Measurements from ENCODE around the gene NCK2. TPM values are rescaled to one million over a fixed set of nuclear protein-coding genes. Genes with fewer than 3 reads are reported as not detected.

The NCK2 gene
- total RNA-seq, 2 donors from 2014 or later: 41.0 to 50.0 TPM

GRCh38 chr2:105880637-105881036 lies 135.9 kb downstream of the NCK2 start:
- Histone ChIP-seq H3K4me1 (ENCODE audit: control insufficient read depth in 1 of 2, low read depth in 2 of 2) (peaks cover 17 to 48% of the 10 kb centered on the region in 2 donors), H3K9me3 (no peaks in the 10 kb centered on the region), H3K27ac (no peak overlapping the region), H3K4me3 (no peak overlapping the region), H3K36me3 (no peaks in the 10 kb centered on the region), H3K27me3 (replicated peaks; ENCODE audit: insufficient read depth) (no peaks in the 10 kb centered on the region)
- ATAC-seq (ENCODE audit: insufficient number of reproducible peaks, low FRiP score, low read depth) (no peak), DNase-seq (ENCODE audit: low spot score) (no peak)
- TF ChIP-seq CTCF (IDR thresholded peaks at IDR 0.05): no peak

GRCh38 chr2:105881286-105882136 lies 136.8 kb downstream of the NCK2 start:
- TF ChIP-seq CTCF (IDR thresholded peaks at IDR 0.05): no peak
- Histone ChIP-seq H3K9me3 (no peaks in the 10 kb centered on the region), H3K36me3 (no peaks in the 10 kb centered on the region), H3K4me3 (no peak overlapping the region), H3K27me3 (replicated peaks; ENCODE audit: insufficient read depth) (no peaks in the 10 kb centered on the region), H3K4me1 (ENCODE audit: control insufficient read depth in 1 of 2, low read depth in 2 of 2) (peaks cover 23 to 57% of the 10 kb centered on the region in 2 donors), H3K27ac (no peak overlapping the region)
- ATAC-seq (ENCODE audit: insufficient number of reproducible peaks, low FRiP score, low read depth): no peak
- no peak for DNase-seq (ENCODE audit: low spot score)

- ATAC-seq (ENCODE audit: insufficient number of reproducible peaks, low FRiP score, low read depth) (no peak), DNase-seq (ENCODE audit: low spot score) (no peak)
- H3K4me1 ChIP-seq (ENCODE audit: control insufficient read depth in 1 of 2, low read depth in 2 of 2): peaks cover 28 to 65% of the 10 kb centered on the region in 2 donors
- H3K36me3 ChIP-seq: no peaks in the 10 kb centered on the region
- no peak for TF ChIP-seq CTCF (IDR thresholded peaks at IDR 0.05)
- no peak overlapping the region for H3K4me3 ChIP-seq
- no peaks in the 10 kb centered on the region for H3K9me3 ChIP-seq
- H3K27ac ChIP-seq: no peak overlapping the region
- no peaks in the 10 kb centered on the region for H3K27me3 ChIP-seq (replicated peaks; ENCODE audit: insufficient read depth)
Measured at GRCh38 chr2:105882341-105882740, 137.6 kb downstream of the NCK2 start.

GRCh38 chr2:105882920-105883435 lies 138.3 kb downstream of the NCK2 start:
- H3K9me3 ChIP-seq: no peaks in the 10 kb centered on the region
- no peak for TF ChIP-seq CTCF (IDR thresholded peaks at IDR 0.05)
- H3K4me1 ChIP-seq (ENCODE audit: control insufficient read depth in 1 of 2, low read depth in 2 of 2): peaks cover 34 to 72% of the 10 kb centered on the region in 2 donors
- H3K27ac ChIP-seq: no peak overlapping the region
- no peak for ATAC-seq (ENCODE audit: insufficient number of reproducible peaks, low FRiP score, low read depth)
- H3K4me3 ChIP-seq: no peak overlapping the region
- no peaks in the 10 kb centered on the region for H3K36me3 ChIP-seq
- H3K27me3 ChIP-seq (replicated peaks; ENCODE audit: insufficient read depth): no peaks in the 10 kb centered on the region
- DNase-seq (ENCODE audit: low spot score): no peak

GRCh38 chr2:105883911-105884694 lies 139.4 kb downstream of the NCK2 start:
- Histone ChIP-seq H3K36me3 (no peaks in the 10 kb centered on the region), H3K4me3 (no peak overlapping the region), H3K9me3 (peaks cover 4% of the 10 kb centered on the region), H3K27me3 (replicated peaks; ENCODE audit: insufficient read depth) (no peaks in the 10 kb centered on the region), H3K27ac (peak overlapping the region; percentile 13 to 29), H3K4me1 (ENCODE audit: control insufficient read depth in 1 of 2, low read depth in 2 of 2) (peaks cover 34 to 70% of the 10 kb centered on the region in 2 donors)
- ATAC-seq (ENCODE audit: insufficient number of reproducible peaks, low FRiP score, low read depth): no peak
- DNase-seq (ENCODE audit: low spot score): no peak
- TF ChIP-seq CTCF (IDR thresholded peaks at IDR 0.05): no peak
